Common myeloid progenitor, CD34-positive (primary cell): ENCODE data around the gene KIF16B.

Experiments
- CTCF ChIA-PET: fragments of 350-600 bp; sonication (Branson Sonifier 250); formaldehyde crosslinking; loops from one replicate; lab custom pipeline; 2021; ENCODE audit warnings: antibody characterized with exemption; lab: Charles Lee
- POLR2A ChIA-PET: fragments of 350-600 bp; sonication (Branson Sonifier 250); formaldehyde crosslinking; loops from one replicate; lab custom pipeline; 2021; ENCODE audit warnings: antibody characterized with exemption; lab: Charles Lee
- DNase-seq, 3 donors: peaks; one replicate each; pipeline versions ENCODE4 v3.0.0 to v3.0.0-alpha.2; 2013
- H3K27ac ChIP-seq, 2 experiments: 1 replicate in 1 of 2; 2 replicates in 1 of 2; pipeline ENCODE4 v1.7.0; 2013; ENCODE audit warnings: inconsistent platforms in 2 of 2, low read length in 2 of 2, mild to moderate bottlenecking in 2 of 2, low read depth in 1 of 2, moderate library complexity in 1 of 2; ENCODE audit not compliant: severe bottlenecking in 2 of 2, insufficient read depth in 1 of 2, poor library complexity in 1 of 2
- H3K27me3 ChIP-seq, 5 experiments: replicated peaks in 2 of 5; 1 replicate in 3 of 5; 2 replicates in 2 of 5; pipeline versions ENCODE4 v1.6.1 to v1.7.0; 2013; ENCODE audit warnings: low read length in 4 of 5, mild to moderate bottlenecking in 2 of 5, moderate library complexity in 2 of 5, inconsistent platforms in 1 of 5; ENCODE audit not compliant: insufficient read depth in 5 of 5, control insufficient read depth in 4 of 5
- H3K36me3 ChIP-seq, 4 experiments: 1 replicate in 2 of 4; 2 replicates in 2 of 4; pipeline versions ENCODE4 v1.6.1 to v1.7.0; 2013; ENCODE audit warnings: low read length in 3 of 4, control low read depth in 1 of 4, mild to moderate bottlenecking in 1 of 4; ENCODE audit not compliant: control insufficient read depth in 4 of 4, insufficient read depth in 4 of 4
- H3K4me1 ChIP-seq, 4 experiments: 1 replicate in 3 of 4; 2 replicates in 1 of 4; pipeline versions ENCODE4 v1.6.1 to v1.7.1; 2013; ENCODE audit warnings: low read length in 3 of 4, mild to moderate bottlenecking in 3 of 4, control low read depth in 1 of 4, inconsistent platforms in 1 of 4, moderate library complexity in 1 of 4; ENCODE audit not compliant: control insufficient read depth in 4 of 4, insufficient read depth in 4 of 4; ENCODE audit errors: control extremely low read depth in 1 of 4
- H3K4me3 ChIP-seq, 7 experiments: 1 replicate in 4 of 7; 2 replicates in 3 of 7; pipeline versions ENCODE4 v1.5.1 to v1.7.0; 2013; ENCODE audit warnings: mild to moderate bottlenecking in 7 of 7, low read length in 6 of 7, moderate library complexity in 6 of 7, inconsistent platforms in 2 of 7, low read depth in 2 of 7, control low read depth in 1 of 7; ENCODE audit not compliant: insufficient read depth in 4 of 7, control insufficient read depth in 1 of 7; ENCODE audit errors: extremely low read depth in 1 of 7
- H3K9me3 ChIP-seq, 5 experiments: 1 replicate in 4 of 5; 2 replicates in 1 of 5; pipeline versions ENCODE4 v1.6.1 to v1.7.1; 2013; ENCODE audit warnings: low read length in 4 of 5, mild to moderate bottlenecking in 2 of 5, inconsistent platforms in 1 of 5, low read depth in 1 of 5, moderate library complexity in 1 of 5; ENCODE audit not compliant: control insufficient read depth in 4 of 5, insufficient read depth in 2 of 5; ENCODE audit errors: control extremely low read depth in 1 of 5
- WGBS: methylation state at CpG from one replicate; pipeline ENCODE4 v1.1.5; 2013; ENCODE audit not compliant: insufficient coverage; 5-methylcytosine and 5-hydroxymethylcytosine counted together

Gene KIF16B

GRCh38 chr20:16486532-16486931, 86.7 kb downstream of the KIF16B start:
- WGBS = 94% methylated on average over 6 of the region's 6 CpGs
- Histone ChIP-seq H3K4me3 (no peak overlapping the region), H3K27ac (no peak overlapping the region), H3K27me3 (no peaks in the 10 kb centered on the region), H3K4me1 (peaks cover 3 to 11% (median 10%) of the 10 kb centered on the region in 4 experiments), H3K36me3 (peaks cover 0 to 2% (median 0%) of the 10 kb centered on the region in 4 experiments), H3K9me3 (no peaks in the 10 kb centered on the region)
- ChIA-PET CTCF (no interaction called here), POLR2A (no interaction called here)
- DNase-seq = no peak

GRCh38 chr20:16485401-16485800, 87.8 kb downstream of the KIF16B start:
- ChIA-PET CTCF (no interaction called here), POLR2A (no interaction called here)
- Histone ChIP-seq H3K27ac (no peak overlapping the region), H3K27me3 (no peaks in the 10 kb centered on the region), H3K36me3 (peaks cover 0 to 2% (median 0%) of the 10 kb centered on the region in 4 experiments), H3K4me3 (no peak overlapping the region), H3K4me1 (peaks cover 0 to under 1% (median 0%) of the 10 kb centered on the region in 4 experiments), H3K9me3 (no peaks in the 10 kb centered on the region)
- no peak for DNase-seq
- whole genome bisulfite sequencing = no CpG with 5 or more reads among the region's 1 CpG

- H3K36me3 ChIP-seq = peaks cover 0 to 3% (median under 1%) of the 10 kb centered on the region in 4 experiments
- DNase-seq = no peak
- CTCF ChIA-PET = no interaction called here
Measured at GRCh38 chr20:16483024-16483423, 90.2 kb downstream of the KIF16B start.

GRCh38 chr20:16481977-16482376, 91.3 kb downstream of the KIF16B start:
- Histone ChIP-seq H3K27me3 (no peaks in the 10 kb centered on the region), H3K4me3 (no peak overlapping the region), H3K27ac (no peak overlapping the region), H3K36me3 (peaks cover 0 to 3% (median 0%) of the 10 kb centered on the region in 4 experiments), H3K4me1 (peaks cover 0 to 3% (median 0%) of the 10 kb centered on the region in 4 experiments), H3K9me3 (no peaks in the 10 kb centered on the region)
- no peak for DNase-seq
- ChIA-PET CTCF (no interaction called here), POLR2A (no interaction called here)
- WGBS = 100% methylated on average over 1 of the region's 2 CpGs

More at GRCh38 chr20:16483024-16483423, 90.2 kb downstream of the KIF16B start:
- Histone ChIP-seq H3K27ac (no peak overlapping the region), H3K4me1 (no peaks in the 10 kb centered on the region), H3K9me3 (no peaks in the 10 kb centered on the region), H3K4me3 (no peak overlapping the region), H3K27me3 (no peaks in the 10 kb centered on the region)
- WGBS = 100% methylated on average over 1 of the region's 2 CpGs
- POLR2A ChIA-PET = no interaction called here

GRCh38 chr20:16479666-16480065, 93.6 kb downstream of the KIF16B start:
- Histone ChIP-seq H3K4me3 (no peak overlapping the region), H3K4me1 (peaks cover 0 to 3% (median 0%) of the 10 kb centered on the region in 4 experiments), H3K27ac (no peak overlapping the region), H3K27me3 (no peaks in the 10 kb centered on the region), H3K9me3 (no peaks in the 10 kb centered on the region), H3K36me3 (peaks cover 0 to 3% (median 0%) of the 10 kb centered on the region in 4 experiments)
- no peak for DNase-seq
- 100% methylated on average over 1 of the region's 3 CpGs for WGBS
- ChIA-PET CTCF (no interaction called here), POLR2A (no interaction called here)

GRCh38 chr20:16477632-16478031, 95.6 kb downstream of the KIF16B start:
- no peak overlapping the region for H3K27ac ChIP-seq
- CTCF ChIA-PET = interaction anchor here (0.7 kb wide), 1 partner anchor 10 kb away, joined by 3 read pairs; no protein-coding TSS in a partner anchor
- H3K36me3 ChIP-seq = peaks cover 0 to 3% (median 0%) of the 10 kb centered on the region in 4 experiments
- H3K27me3 ChIP-seq = no peaks in the 10 kb centered on the region
- no peak for DNase-seq
- H3K4me1 ChIP-seq = peaks cover 0 to 3% (median 0%) of the 10 kb centered on the region in 4 experiments
- no peak overlapping the region for H3K4me3 ChIP-seq
- POLR2A ChIA-PET = no interaction called here
- 28% methylated on average over 4 of the region's 5 CpGs for WGBS
- no peaks in the 10 kb centered on the region for H3K9me3 ChIP-seq

- Histone ChIP-seq H3K27me3 (no peaks in the 10 kb centered on the region), H3K9me3 (no peaks in the 10 kb centered on the region), H3K4me1 (peaks cover 0 to 3% (median 0%) of the 10 kb centered on the region in 4 experiments), H3K4me3 (no peak overlapping the region), H3K27ac (no peak overlapping the region), H3K36me3 (peaks cover 0 to 3% (median 0%) of the 10 kb centered on the region in 4 experiments)
- ChIA-PET CTCF (interaction anchor here (0.8 to 1.9 kb wide), 7 partner anchors 11 to 985 kb away, joined by 3 to 6 read pairs (median 3); no protein-coding TSS in a partner anchor), POLR2A (no interaction called here)
- DNase-seq = peak; percentile 34 to 61 (median 53)
- WGBS = no CpG with 5 or more reads among the region's 3 CpGs
Measured at GRCh38 chr20:16476032-16476431, 97.2 kb downstream of the KIF16B start.
